Activated naive CD8-positive, alpha-beta T cell treated with anti-CD3 and anti-CD28 coated beads, Interleukin-2, amount 10 ng/mL, durations not matched to agents 7 days and 5 days (primary cell): ENCODE results near the gene CROCC. TPM values are rescaled to one million over a fixed set of nuclear protein-coding genes. Genes with fewer than 3 reads are reported as not detected.
A peak's percentile ranks its signal among the peaks of the same experiment; 100 is the strongest.
"Not testable (repeated sequence)": the region's sequence is repeated elsewhere in the genome, so short reads cannot be mapped to it uniquely, and the experiment has no call there.

Experiments used
- ATAC-seq: fragments of 150-1000 bp; cut with Tn5 transposase; one replicate; pipeline ENCODE4 v1.10.0; 2021; ENCODE audit warnings: low read depth, moderate library complexity
- POLR2A ChIA-PET: fragments of 350-600 bp; sonication (Branson Sonifier 250); formaldehyde crosslinking; loops from one replicate; lab custom pipeline; 2021; ENCODE audit warnings: antibody characterized with exemption; lab: Charles Lee
- DNase-seq: peaks from one replicate; pipeline ENCODE4 v3.0.0; 2021
- H3K27ac Mint-ChIP-seq: one replicate; pipeline ENCODE4 v1.8.0; 2022; ENCODE audit warnings: mild to moderate bottlenecking, mixed read lengths
- H3K27me3 Mint-ChIP-seq: one replicate; pipeline ENCODE4 v1.8.0; 2022; ENCODE audit warnings: mild to moderate bottlenecking, moderate library complexity, mixed read lengths
- H3K36me3 Mint-ChIP-seq: one replicate; pipeline ENCODE4 v1.8.0; 2021; ENCODE audit warnings: mild to moderate bottlenecking, mixed read lengths
- H3K4me1 Mint-ChIP-seq: one replicate; pipeline ENCODE4 v1.8.0; 2021; ENCODE audit warnings: mixed read lengths
- H3K4me3 Mint-ChIP-seq: one replicate; pipeline ENCODE4 v1.8.0; 2022; ENCODE audit warnings: mild to moderate bottlenecking, moderate library complexity, mixed read lengths
- H3K9me3 Mint-ChIP-seq: one replicate; pipeline ENCODE4 v1.8.0; 2021; ENCODE audit warnings: mixed read lengths
- total RNA-seq, 2 experiments: library from RNA; stranded (reverse); gene quantifications; one replicate each; pipeline ENCODE4 v1.2.3, GENCODE V29; 2021

The CROCC gene
- total RNA-seq, 2 experiments from 2014 or later: 63.0 to 69.8 TPM

- POLR2A ChIA-PET: interaction anchor here (0.6 to 2.7 kb wide), 7 partner anchors 11 to 389 kb away, joined by 3 to 42 read pairs (median 5); partner anchors contain the start of gene RNU1-1
- Mint-ChIP-seq H3K27ac (no peak overlapping the region), H3K9me3 (no peaks in the 10 kb centered on the region), H3K27me3 (no peaks in the 10 kb centered on the region), H3K4me1 (peaks cover 33% of the 10 kb centered on the region), H3K4me3 (no peak overlapping the region), H3K36me3 (no peaks in the 10 kb centered on the region)
- ATAC-seq (no peak), DNase-seq (peak; percentile 29)
These were observed 18.7 kb upstream of the CROCC start for GRCh38 chr1:16903054-16903453.

GRCh38 chr1:16903458-16903796 lies 18.3 kb upstream of the CROCC start:
- peaks cover 34% of the 10 kb centered on the region for H3K4me1 Mint-ChIP-seq
- no peaks in the 10 kb centered on the region for H3K9me3 Mint-ChIP-seq
- no peaks in the 10 kb centered on the region for H3K36me3 Mint-ChIP-seq
- POLR2A ChIA-PET: interaction anchor here (1.2 to 2.7 kb wide), 4 partner anchors 11 to 389 kb away, joined by 3 to 42 read pairs (median 16); partner anchors contain the start of gene RNU1-1
- ATAC-seq: no peak
- DNase-seq: no peak
- no peaks in the 10 kb centered on the region for H3K27me3 Mint-ChIP-seq
- H3K27ac Mint-ChIP-seq: no peak overlapping the region
- no peak overlapping the region for H3K4me3 Mint-ChIP-seq

DNA sequence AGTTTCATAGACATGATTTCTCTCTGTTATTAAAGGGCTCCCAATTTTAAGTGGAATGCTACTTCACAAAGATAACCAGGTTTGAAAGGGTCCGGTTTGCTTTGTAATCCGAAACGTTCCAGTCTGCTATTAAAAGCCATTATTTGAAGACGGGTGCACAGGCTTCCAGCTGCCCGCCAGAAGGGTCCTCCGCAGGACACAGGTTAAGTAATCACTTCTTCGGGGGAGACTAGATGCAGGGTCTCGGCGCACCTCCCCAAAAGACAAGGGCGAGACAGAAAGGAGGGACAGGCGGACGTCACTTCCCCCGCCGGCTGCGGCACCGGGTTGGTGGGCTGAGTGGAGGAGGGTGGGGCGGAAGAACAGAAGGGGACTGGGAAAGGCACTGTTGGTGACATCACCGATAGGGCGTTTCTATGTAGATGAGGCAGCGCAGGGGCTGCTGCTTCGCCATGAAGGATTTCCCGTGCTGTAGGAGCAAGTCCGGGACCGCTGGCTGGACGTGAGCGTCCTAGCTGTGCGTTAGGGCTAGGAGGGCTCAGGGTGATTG lies 17.1 kb upstream of the CROCC start:
- no peak overlapping the region for H3K27ac Mint-ChIP-seq
- ATAC-seq (peak; percentile 93), DNase-seq (peak; percentile 95)
- peaks cover 34% of the 10 kb centered on the region for H3K4me1 Mint-ChIP-seq
- H3K36me3 Mint-ChIP-seq: no peaks in the 10 kb centered on the region
- H3K27me3 Mint-ChIP-seq: no peaks in the 10 kb centered on the region
- H3K9me3 Mint-ChIP-seq: no peaks in the 10 kb centered on the region
- no peak overlapping the region for H3K4me3 Mint-ChIP-seq
- POLR2A ChIA-PET: interaction anchor here (0.6 to 2.9 kb wide), 27 partner anchors 8 to 1067 kb away, joined by 3 to 48 read pairs (median 4); partner anchors contain the start of genes CROCC, FBXO42, NBPF1 and NECAP2

DNA sequence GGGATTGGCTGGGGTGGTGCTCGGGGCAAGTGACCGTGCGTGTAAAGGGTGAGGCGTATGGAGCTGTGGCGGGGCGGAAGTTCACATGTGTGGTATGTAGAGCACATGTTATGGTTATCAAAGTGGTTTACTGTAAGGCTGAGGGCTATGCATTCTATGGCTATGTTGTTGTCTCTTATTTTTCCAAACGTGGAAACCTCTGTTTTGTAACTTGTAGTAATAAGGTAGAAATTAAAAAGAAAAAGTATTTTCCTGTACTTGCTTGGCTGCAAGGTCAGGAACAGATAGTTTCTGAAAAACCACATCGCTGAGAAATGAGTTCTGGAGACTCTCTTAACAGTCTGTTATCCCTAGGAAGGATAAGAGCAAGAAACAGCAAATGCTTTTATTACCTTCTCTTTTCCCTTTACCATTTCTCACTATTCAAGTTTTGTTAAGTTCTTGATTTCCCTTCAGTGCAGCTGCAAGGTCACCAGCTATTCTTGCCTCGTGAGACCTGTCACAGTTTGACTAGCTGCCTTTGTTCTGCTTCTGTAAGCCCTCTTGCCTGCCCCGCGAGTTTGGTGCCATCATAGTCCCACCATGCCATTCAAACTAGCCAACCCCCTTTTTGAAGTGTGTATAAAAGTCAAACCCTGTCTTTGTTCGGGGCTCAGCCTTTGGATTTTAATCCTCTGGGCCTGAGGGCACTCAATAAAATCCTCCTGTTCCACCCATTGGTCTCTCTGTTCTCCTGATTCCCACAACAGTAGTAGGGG lies 16.4 kb upstream of the CROCC start:
- DNase-seq: peak; percentile 48
- Mint-ChIP-seq H3K4me3 (no peak overlapping the region), H3K36me3 (no peaks in the 10 kb centered on the region), H3K27me3 (no peaks in the 10 kb centered on the region), H3K9me3 (no peaks in the 10 kb centered on the region), H3K4me1 (peaks cover 36% of the 10 kb centered on the region), H3K27ac (no peak overlapping the region)
- peak; percentile 81 for ATAC-seq
- POLR2A ChIA-PET: interaction anchor here (0.6 to 2.9 kb wide), 27 partner anchors 9 to 1068 kb away, joined by 3 to 48 read pairs (median 4); partner anchors contain the start of genes CROCC, FBXO42, NBPF1 and NECAP2

GRCh38 chr1:16905868-16906702 lies 15.6 kb upstream of the CROCC start:
- no peaks in the 10 kb centered on the region for H3K9me3 Mint-ChIP-seq
- H3K4me3 Mint-ChIP-seq: no peak overlapping the region
- no peaks in the 10 kb centered on the region for H3K27me3 Mint-ChIP-seq
- DNase-seq: peak; percentile 27
- no peaks in the 10 kb centered on the region for H3K36me3 Mint-ChIP-seq
- H3K27ac Mint-ChIP-seq: no peak overlapping the region
- peaks cover 31% of the 10 kb centered on the region for H3K4me1 Mint-ChIP-seq
- POLR2A ChIA-PET: interaction anchor here (0.7 to 2.9 kb wide), 11 partner anchors 9 to 416 kb away, joined by 3 to 48 read pairs (median 5); partner anchors contain the start of genes CROCC, NBPF1 and RNU1-2
- no peak for ATAC-seq

GRCh38 chr1:16906873-16907272 lies 14.9 kb upstream of the CROCC start:
- Mint-ChIP-seq H3K36me3 (no peaks in the 10 kb centered on the region), H3K4me3 (no peak overlapping the region), H3K9me3 (no peaks in the 10 kb centered on the region), H3K27ac (no peak overlapping the region), H3K27me3 (peaks cover 1% of the 10 kb centered on the region), H3K4me1 (peaks cover 24% of the 10 kb centered on the region)
- POLR2A ChIA-PET: no interaction called here
- no peak for ATAC-seq
- peak; percentile 26 for DNase-seq

DNA sequence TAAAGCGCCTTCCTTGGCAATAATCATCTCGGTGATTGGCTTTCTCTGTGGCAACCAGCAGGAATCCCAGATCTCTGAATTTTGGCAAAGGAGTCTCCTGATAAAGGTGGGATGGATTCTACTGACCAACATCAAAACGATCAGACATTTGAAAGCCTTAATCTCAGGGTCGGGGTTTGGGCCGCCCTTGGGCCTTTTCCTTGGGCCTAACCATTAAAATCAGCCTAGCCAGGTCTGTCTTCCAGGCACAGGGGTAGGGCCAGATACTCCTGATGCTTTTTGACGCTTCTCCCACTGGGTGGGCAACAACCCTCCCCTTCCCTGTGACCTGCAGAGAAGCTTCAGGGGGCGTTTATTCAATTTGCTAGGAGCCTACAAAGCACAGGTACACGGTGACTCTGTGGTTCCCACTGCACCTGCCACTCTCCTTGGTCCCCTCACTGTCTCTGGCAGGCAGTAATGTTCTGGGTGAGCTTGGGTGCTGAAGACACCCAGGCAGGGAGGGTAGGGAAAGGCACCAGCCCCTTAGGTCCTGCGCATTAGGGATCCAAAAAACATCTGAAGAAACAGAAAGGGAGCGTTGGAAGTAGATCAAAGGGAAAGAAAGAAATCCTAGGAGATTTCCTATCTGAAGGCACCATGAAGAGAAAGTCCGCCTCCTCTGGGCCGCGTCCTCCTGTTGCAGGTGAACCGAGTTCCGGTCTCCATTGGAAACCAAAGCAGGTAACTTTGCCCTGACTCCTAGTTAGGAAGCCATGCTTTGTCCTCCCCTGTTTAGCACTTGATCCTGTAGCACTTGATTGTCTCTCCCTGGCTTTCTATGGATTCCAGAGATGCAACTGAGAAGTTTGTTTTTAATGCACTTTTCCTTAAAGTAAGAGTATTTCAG lies 13.6 kb upstream of the CROCC start:
- ATAC-seq (no peak), DNase-seq (no peak)
- Mint-ChIP-seq H3K9me3 (no peaks in the 10 kb centered on the region), H3K36me3 (no peaks in the 10 kb centered on the region), H3K27ac (peak overlapping the region; percentile 44), H3K27me3 (peaks cover 2% of the 10 kb centered on the region), H3K4me3 (no peak overlapping the region), H3K4me1 (peaks cover 26% of the 10 kb centered on the region)
- POLR2A ChIA-PET: no interaction called here

GRCh38 chr1:16911851-16912721 lies 9.6 kb upstream of the CROCC start:
- H3K36me3 Mint-ChIP-seq, ATAC-seq, H3K27me3 Mint-ChIP-seq, H3K4me3 Mint-ChIP-seq, POLR2A ChIA-PET, H3K9me3 Mint-ChIP-seq, H3K27ac Mint-ChIP-seq: not testable (repeated sequence)
- peaks cover 34% of the 10 kb centered on the region for H3K4me1 Mint-ChIP-seq
- DNase-seq: peak; percentile 22

- not testable (repeated sequence) for H3K9me3 Mint-ChIP-seq, DNase-seq, H3K36me3 Mint-ChIP-seq, H3K27me3 Mint-ChIP-seq, H3K4me3 Mint-ChIP-seq, ATAC-seq, H3K27ac Mint-ChIP-seq
- H3K4me1 Mint-ChIP-seq: peaks cover 32% of the 10 kb centered on the region
- POLR2A ChIA-PET: interaction anchor here (3.5 kb wide), 1 partner anchor 8 kb away, joined by 42 read pairs; no protein-coding TSS in a partner anchor
These were observed 9.0 kb upstream of the CROCC start for GRCh38 chr1:16912742-16913141.

- Mint-ChIP-seq H3K4me3 (peak overlapping the region; percentile 77), H3K4me1 (peaks cover 29% of the 10 kb centered on the region), H3K27ac (peak overlapping the region; percentile 68), H3K27me3 (peaks cover 2% of the 10 kb centered on the region), H3K36me3 (no peaks in the 10 kb centered on the region), H3K9me3 (no peaks in the 10 kb centered on the region)
- DNase-seq: no peak
- no peak for ATAC-seq
- POLR2A ChIA-PET: interaction anchor here (3.5 kb wide), 1 partner anchor 9 kb away, joined by 42 read pairs; no protein-coding TSS in a partner anchor
These were observed 8.4 kb upstream of the CROCC start for GRCh38 chr1:16913181-16913832.
